ENCODE measurements around the gene NRG2.

Gene NRG2

GRCh38 chr5:139808481-139809330 is 234.4 kb downstream of the NRG2 start:
- Mint-ChIP-seq H3K36me3 (ENCODE audit: insufficient read depth) (no peaks in the 10 kb centered on the region), H3K27ac (no peak overlapping the region), H3K4me1 (ENCODE audit: low read depth in 2 of 2) (no peaks in the 10 kb centered on the region), H3K4me3 (no peak overlapping the region), H3K27me3 (peaks cover 56 to 78% of the 10 kb centered on the region in 2 donors), H3K9me3 (no peaks in the 10 kb centered on the region)
- peak; percentile 60 for ATAC-seq (replicated peaks)
- DNase-seq: peak in 1 of 3 experiments; percentile 23

DNA sequence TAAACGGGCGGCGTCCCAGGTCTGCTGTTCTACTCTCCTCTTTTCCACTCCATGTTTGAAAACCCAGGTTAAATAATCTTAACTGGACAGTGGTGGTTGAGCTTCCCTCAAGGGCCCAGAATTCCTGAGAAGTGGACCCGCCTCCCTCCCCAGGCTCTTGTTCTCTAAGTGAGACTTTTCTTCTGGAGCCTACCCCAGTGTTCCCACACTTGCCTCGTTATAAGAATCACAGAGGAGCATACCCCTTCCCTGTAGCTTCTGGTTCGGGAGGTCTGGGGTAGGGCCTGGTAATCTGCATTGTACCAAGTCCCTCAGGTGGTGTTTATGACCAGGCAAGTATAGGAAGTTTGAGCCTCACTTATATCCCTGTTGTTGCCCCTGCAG is 235.5 kb downstream of the NRG2 start:
- H3K4me3 Mint-ChIP-seq: no peak overlapping the region
- no peak for ATAC-seq (replicated peaks)
- no peak for DNase-seq
- H3K36me3 Mint-ChIP-seq (ENCODE audit: insufficient read depth): no peaks in the 10 kb centered on the region
- peaks cover 58 to 80% of the 10 kb centered on the region in 2 donors for H3K27me3 Mint-ChIP-seq
- H3K4me1 Mint-ChIP-seq (ENCODE audit: low read depth in 2 of 2): no peaks in the 10 kb centered on the region
- no peak overlapping the region for H3K27ac Mint-ChIP-seq
- no peaks in the 10 kb centered on the region for H3K9me3 Mint-ChIP-seq

GRCh38 chr5:139806726-139807646 is 236.1 kb downstream of the NRG2 start:
- ATAC-seq (replicated peaks): no peak
- H3K4me1 Mint-ChIP-seq (ENCODE audit: low read depth in 2 of 2): no peaks in the 10 kb centered on the region
- H3K9me3 Mint-ChIP-seq: no peaks in the 10 kb centered on the region
- no peaks in the 10 kb centered on the region for H3K36me3 Mint-ChIP-seq (ENCODE audit: insufficient read depth)
- H3K4me3 Mint-ChIP-seq: no peak overlapping the region
- no peak for DNase-seq
- H3K27ac Mint-ChIP-seq: no peak overlapping the region
- H3K27me3 Mint-ChIP-seq: peaks cover 55 to 84% of the 10 kb centered on the region in 2 donors

DNA sequence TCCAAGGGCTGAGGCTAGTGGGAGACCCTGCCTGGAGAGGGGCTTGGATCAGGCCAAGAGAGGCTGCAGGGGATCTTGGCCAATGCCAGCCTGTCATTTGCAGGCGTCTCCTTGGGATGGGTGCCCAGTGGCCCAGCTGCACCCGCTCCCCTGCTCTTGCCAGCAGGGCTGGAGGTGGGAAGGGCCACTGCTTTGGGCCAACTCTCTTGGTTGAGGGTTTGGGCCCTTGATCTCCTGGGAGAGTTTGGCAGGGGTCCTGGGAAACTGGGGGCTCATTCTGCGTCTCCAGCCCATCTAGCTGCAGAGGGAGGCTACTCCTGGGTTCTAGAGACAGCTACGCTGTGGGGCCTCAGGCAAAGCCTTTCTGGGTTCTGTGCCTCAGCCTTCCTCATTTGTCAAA is 237.0 kb downstream of the NRG2 start:
- DNase-seq (no peak), ATAC-seq (replicated peaks) (no peak)
- Mint-ChIP-seq H3K4me1 (ENCODE audit: low read depth in 2 of 2) (no peaks in the 10 kb centered on the region), H3K27ac (no peak overlapping the region), H3K36me3 (ENCODE audit: insufficient read depth) (no peaks in the 10 kb centered on the region), H3K9me3 (no peaks in the 10 kb centered on the region), H3K27me3 (peaks cover 56 to 91% of the 10 kb centered on the region in 2 donors), H3K4me3 (no peak overlapping the region)

DNA sequence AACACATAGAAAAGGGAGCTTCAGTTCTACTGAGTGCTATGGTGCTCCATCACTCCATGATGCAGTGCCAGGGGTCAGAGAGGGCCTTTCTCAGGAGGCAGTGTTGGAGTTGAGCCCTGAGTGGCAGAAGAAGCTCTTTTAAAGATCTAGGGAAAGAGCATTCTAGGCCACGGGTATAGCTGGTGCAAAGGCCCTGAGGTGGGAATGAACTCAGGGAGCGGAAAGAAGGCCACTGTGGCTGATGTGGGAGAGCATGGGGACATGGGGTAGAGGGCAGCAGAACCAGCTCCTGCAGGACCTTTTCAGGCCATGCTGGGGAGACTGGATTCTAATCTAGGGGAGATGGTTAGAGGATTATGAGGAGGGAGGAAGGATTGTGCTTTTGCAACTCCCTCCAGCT is 237.6 kb downstream of the NRG2 start:
- H3K27ac Mint-ChIP-seq: no peak overlapping the region
- H3K4me1 Mint-ChIP-seq (ENCODE audit: low read depth in 2 of 2): no peaks in the 10 kb centered on the region
- H3K9me3 Mint-ChIP-seq: no peaks in the 10 kb centered on the region
- no peak overlapping the region for H3K4me3 Mint-ChIP-seq
- DNase-seq: no peak
- no peaks in the 10 kb centered on the region for H3K36me3 Mint-ChIP-seq (ENCODE audit: insufficient read depth)
- peaks cover 59 to 91% of the 10 kb centered on the region in 2 donors for H3K27me3 Mint-ChIP-seq
- ATAC-seq (replicated peaks): no peak

- no peak for DNase-seq
- H3K4me1 Mint-ChIP-seq (ENCODE audit: low read depth in 2 of 2): no peaks in the 10 kb centered on the region
- H3K36me3 Mint-ChIP-seq (ENCODE audit: insufficient read depth): no peaks in the 10 kb centered on the region
- ATAC-seq (replicated peaks): no peak
- H3K4me3 Mint-ChIP-seq: no peak overlapping the region
- H3K27ac Mint-ChIP-seq: no peak overlapping the region
- H3K27me3 Mint-ChIP-seq: peaks cover 61 to 91% of the 10 kb centered on the region in 2 donors
- no peaks in the 10 kb centered on the region for H3K9me3 Mint-ChIP-seq
Observed at GRCh38 chr5:139804800-139805397, 238.2 kb downstream of the NRG2 start.

DNA sequence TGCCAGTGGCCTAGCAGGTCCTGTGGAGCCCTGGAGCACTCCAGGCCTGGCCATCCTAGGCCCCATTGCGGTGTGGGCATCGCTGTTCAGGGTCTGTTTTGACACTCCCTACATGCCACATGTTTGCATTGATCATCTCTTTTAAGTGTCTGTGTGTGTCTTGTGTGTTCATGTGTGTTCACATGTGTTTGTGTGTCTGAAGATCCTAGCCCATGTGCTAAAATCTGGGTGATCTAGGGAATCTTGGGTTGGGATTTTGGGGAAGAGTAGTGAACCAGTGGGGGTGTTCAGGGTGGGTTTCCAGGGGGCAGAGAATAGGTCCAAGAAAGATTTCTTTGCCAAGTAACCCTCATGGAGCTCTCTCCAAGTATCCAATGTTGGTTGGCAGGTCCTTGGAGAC is 239.1 kb downstream of the NRG2 start:
- no peak for ATAC-seq (replicated peaks)
- no peak overlapping the region for H3K4me3 Mint-ChIP-seq
- H3K27ac Mint-ChIP-seq: no peak overlapping the region
- H3K36me3 Mint-ChIP-seq (ENCODE audit: insufficient read depth): no peaks in the 10 kb centered on the region
- no peaks in the 10 kb centered on the region for H3K9me3 Mint-ChIP-seq
- peaks cover 65 to 93% of the 10 kb centered on the region in 2 donors for H3K27me3 Mint-ChIP-seq
- DNase-seq: no peak
- no peaks in the 10 kb centered on the region for H3K4me1 Mint-ChIP-seq (ENCODE audit: low read depth in 2 of 2)

DNA sequence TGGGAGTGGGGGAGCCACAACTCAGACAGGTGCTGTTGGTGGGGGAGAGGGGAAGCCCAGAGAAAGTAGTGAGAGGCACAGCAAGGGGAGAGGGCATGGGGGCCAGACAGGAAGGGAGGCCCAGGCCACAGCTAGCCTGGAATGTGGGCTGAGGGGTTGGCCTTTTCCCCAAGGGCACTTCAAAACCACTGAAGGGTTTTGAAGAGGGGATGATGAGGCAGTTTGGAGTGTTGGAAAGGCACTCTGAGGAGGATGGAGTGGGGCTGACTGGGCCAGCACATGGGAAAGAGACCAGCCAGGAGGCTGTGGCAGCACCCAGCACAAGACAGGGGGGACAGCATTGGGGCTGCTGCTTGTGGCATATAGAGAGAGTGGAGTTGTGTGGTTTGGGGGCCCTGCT is 243.7 kb downstream of the NRG2 start:
- Mint-ChIP-seq H3K36me3 (ENCODE audit: insufficient read depth) (peaks cover 2% of the 10 kb centered on the region), H3K9me3 (no peaks in the 10 kb centered on the region), H3K4me1 (ENCODE audit: low read depth in 2 of 2) (peaks cover 0 to under 1% of the 10 kb centered on the region in 2 donors), H3K4me3 (no peak overlapping the region), H3K27me3 (peaks cover 78 to 96% of the 10 kb centered on the region in 2 donors), H3K27ac (no peak overlapping the region)
- DNase-seq (no peak), ATAC-seq (replicated peaks) (no peak)

DNA sequence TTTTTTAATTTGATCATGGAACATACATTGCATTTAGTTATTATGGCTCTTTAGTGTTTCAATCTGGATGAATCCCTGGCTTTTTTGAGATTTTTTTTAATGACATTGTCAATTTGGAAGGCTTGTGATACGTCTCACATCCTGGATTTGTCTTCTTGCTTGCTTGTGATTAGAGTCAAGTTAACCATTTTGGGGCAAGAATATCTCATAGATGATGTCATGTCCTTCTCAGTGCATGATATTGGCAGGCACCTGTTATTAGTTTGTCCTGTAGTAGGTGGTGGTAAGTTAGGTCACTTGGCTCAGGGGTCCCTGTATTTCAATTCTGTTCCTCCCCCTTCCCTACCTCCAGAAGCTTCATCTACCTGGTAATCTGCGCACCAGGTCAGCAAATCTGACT is 244.2 kb downstream of the NRG2 start:
- peaks cover 79 to 96% of the 10 kb centered on the region in 2 donors for H3K27me3 Mint-ChIP-seq

DNA sequence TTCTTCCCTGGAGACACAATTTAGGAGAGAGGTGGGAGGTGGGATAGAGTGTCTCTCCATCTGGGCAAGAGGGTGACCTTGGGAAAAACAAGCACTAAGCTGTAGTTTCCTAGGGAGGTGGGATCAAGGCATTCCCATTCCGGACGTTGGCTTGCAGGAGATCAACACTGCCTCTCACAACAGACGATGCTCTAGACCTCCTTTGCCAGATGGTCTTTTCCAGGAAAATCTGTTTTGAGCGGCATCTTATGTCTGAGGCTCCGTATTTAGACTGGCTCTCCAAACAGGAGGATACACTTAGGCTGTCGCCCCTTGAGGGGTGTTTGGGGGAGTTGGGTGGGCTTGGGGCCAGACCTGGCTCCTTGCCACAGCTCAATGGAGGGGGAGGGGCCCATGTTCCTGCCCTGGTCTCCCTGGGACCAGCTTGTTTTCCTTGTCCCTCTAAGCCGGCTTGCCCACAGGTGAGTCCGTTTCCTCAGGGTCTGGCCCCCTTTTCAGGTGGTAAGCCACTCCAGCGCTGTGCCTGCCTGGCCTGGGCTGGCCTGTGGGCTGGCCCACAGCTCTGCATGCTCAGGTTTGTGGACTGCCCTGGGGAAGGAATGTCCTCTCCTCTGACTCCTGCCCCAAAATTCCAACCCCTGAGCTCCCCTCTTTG is 245.1 kb downstream of the NRG2 start:
- ATAC-seq (replicated peaks) (no peak), DNase-seq (no peak)
- peaks cover 0 to 3% of the 10 kb centered on the region in 2 donors for H3K4me1 Mint-ChIP-seq (ENCODE audit: low read depth in 2 of 2)
- H3K27me3 Mint-ChIP-seq: peaks cover 74 to 96% of the 10 kb centered on the region in 2 donors
- peaks cover 3% of the 10 kb centered on the region for H3K36me3 Mint-ChIP-seq (ENCODE audit: insufficient read depth)
- no peak overlapping the region for H3K27ac Mint-ChIP-seq
- no peaks in the 10 kb centered on the region for H3K9me3 Mint-ChIP-seq
- H3K4me3 Mint-ChIP-seq: no peak overlapping the region

More for the DNA sequence above, 244.2 kb downstream of the NRG2 start:
- H3K27ac Mint-ChIP-seq: no peak overlapping the region
- H3K9me3 Mint-ChIP-seq: no peaks in the 10 kb centered on the region
- H3K36me3 Mint-ChIP-seq (ENCODE audit: insufficient read depth): peaks cover 3% of the 10 kb centered on the region
- peaks cover 0 to 3% of the 10 kb centered on the region in 2 donors for H3K4me1 Mint-ChIP-seq (ENCODE audit: low read depth in 2 of 2)
- DNase-seq (no peak), ATAC-seq (replicated peaks) (no peak)
- H3K4me3 Mint-ChIP-seq: no peak overlapping the region

GRCh38 chr5:139797335-139797734 is 245.8 kb downstream of the NRG2 start:
- peaks cover 0 to 3% of the 10 kb centered on the region in 2 donors for H3K4me1 Mint-ChIP-seq (ENCODE audit: low read depth in 2 of 2)
- peaks cover 3% of the 10 kb centered on the region for H3K36me3 Mint-ChIP-seq (ENCODE audit: insufficient read depth)
- no peak overlapping the region for H3K27ac Mint-ChIP-seq
- H3K27me3 Mint-ChIP-seq: peaks cover 80 to 96% of the 10 kb centered on the region in 2 donors
- no peak overlapping the region for H3K4me3 Mint-ChIP-seq
- H3K9me3 Mint-ChIP-seq: no peaks in the 10 kb centered on the region
- no peak for ATAC-seq (replicated peaks)
- no peak for DNase-seq

Measured in effector memory CD8-positive, alpha-beta T cell (primary cell).